Measurements from ENCODE around the gene GAS6. TPM values are rescaled to one million over a fixed set of nuclear protein-coding genes. Genes with fewer than 3 reads are reported as not detected.

GAS6 gene
- total RNA-seq, 4 donors from 2014 or later: 152 to 284 (median 169) TPM

DNA sequence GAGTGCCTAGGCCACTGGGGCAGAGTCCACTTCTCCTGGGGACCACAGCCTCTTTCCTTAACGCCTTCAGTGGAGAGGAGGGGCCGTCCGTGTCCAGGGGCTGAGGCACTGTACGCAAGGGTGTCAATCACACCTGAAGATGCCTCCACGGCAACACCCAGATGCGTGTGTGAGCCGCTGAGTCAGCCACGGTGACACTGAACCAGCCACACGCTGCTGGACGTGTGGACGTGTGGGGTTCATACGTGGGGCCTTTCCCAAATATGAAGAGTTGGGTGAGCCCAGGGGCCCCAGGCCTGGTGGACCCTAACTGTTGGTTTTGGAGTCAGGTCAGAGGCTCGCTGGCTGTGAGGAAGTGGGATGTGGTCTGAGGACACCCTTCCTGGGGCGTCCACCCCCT lies 53.2 kb downstream of the GAS6 start:
- intact Hi-C loops (cut with DNase I; ENCODE audit: low total_unique reads): loop anchor here (5.0 kb wide), 1 partner anchor 137 kb away; no protein-coding TSS in a partner anchor
- Histone ChIP-seq H3K4me1 (no peaks in the 10 kb centered on the region), H3K27me3 (no peaks in the 10 kb centered on the region), H3K36me3 (no peaks in the 10 kb centered on the region), H3K27ac (no peak overlapping the region), H3K9me3 (no peaks in the 10 kb centered on the region), H3K4me3 (no peak overlapping the region)
- in situ Hi-C loops (cut with MboI; ENCODE audit: low pct_ligation_motif_present in 1 of 4, low pct_unique_long_range_greater_than_20kb in 1 of 4, low sequenced_read_pairs in 3 of 4): no loop called here
- DNase-seq: no peak
- no peak for TF ChIP-seq POLR2A (IDR thresholded peaks at IDR 0.05)
- no peak for TF ChIP-seq POLR2AphosphoS5 (IDR thresholded peaks at IDR 0.05)
- TF ChIP-seq, protein P1, sequence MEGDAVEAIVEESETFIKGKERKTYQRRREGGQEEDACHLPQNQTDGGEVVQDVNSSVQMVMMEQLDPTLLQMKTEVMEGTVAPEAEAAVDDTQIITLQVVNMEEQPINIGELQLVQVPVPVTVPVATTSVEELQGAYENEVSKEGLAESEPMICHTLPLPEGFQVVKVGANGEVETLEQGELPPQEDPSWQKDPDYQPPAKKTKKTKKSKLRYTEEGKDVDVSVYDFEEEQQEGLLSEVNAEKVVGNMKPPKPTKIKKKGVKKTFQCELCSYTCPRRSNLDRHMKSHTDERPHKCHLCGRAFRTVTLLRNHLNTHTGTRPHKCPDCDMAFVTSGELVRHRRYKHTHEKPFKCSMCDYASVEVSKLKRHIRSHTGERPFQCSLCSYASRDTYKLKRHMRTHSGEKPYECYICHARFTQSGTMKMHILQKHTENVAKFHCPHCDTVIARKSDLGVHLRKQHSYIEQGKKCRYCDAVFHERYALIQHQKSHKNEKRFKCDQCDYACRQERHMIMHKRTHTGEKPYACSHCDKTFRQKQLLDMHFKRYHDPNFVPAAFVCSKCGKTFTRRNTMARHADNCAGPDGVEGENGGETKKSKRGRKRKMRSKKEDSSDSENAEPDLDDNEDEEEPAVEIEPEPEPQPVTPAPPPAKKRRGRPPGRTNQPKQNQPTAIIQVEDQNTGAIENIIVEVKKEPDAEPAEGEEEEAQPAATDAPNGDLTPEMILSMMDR (IDR thresholded peaks at IDR 0.05): no peak
- no peak for TF ChIP-seq EP300 (IDR thresholded peaks at IDR 0.05; ENCODE audit: low read depth)
- WGBS, 2 donors (ENCODE audit: low coverage in 1 of 2): 86% methylated on average over 13 of the region's 14 CpGs; no CpG with 5 or more reads in 1 of the 2 donors

DNA sequence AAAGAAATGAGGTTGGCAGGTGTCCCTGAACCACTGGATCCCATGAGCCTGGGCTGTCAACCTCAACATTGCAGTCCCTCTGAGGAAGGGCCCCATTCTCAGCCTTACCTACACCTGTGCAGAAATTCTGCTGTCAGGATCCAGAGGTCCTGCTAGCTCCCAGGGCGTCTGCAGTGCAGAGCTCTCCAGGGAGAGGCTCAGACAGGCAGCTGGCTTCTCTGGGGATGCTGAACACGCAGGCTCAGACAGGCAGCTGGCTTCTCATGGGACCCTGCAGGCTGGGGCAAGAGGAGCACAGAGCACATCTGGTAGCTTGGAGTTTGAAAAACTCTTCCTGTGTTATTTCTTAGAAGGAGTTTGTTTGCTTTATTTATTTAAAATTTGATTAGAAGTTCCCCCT lies 53.9 kb downstream of the GAS6 start:
- Histone ChIP-seq H3K36me3 (no peaks in the 10 kb centered on the region), H3K4me3 (no peak overlapping the region), H3K9me3 (no peaks in the 10 kb centered on the region), H3K4me1 (no peaks in the 10 kb centered on the region), H3K27ac (no peak overlapping the region), H3K27me3 (no peaks in the 10 kb centered on the region)
- WGBS, 2 donors (ENCODE audit: low coverage in 1 of 2): 60 to 80% methylated on average over 1 to 2 of the region's 2 CpGs
- no peak for DNase-seq
- in situ Hi-C loops (cut with MboI; ENCODE audit: low pct_ligation_motif_present in 1 of 4, low pct_unique_long_range_greater_than_20kb in 1 of 4, low sequenced_read_pairs in 3 of 4): no loop called here
- TF ChIP-seq POLR2AphosphoS5 (IDR thresholded peaks at IDR 0.05) (no peak), POLR2A (IDR thresholded peaks at IDR 0.05) (no peak), EP300 (IDR thresholded peaks at IDR 0.05; ENCODE audit: low read depth) (no peak)
- TF ChIP-seq, protein P1 (IDR thresholded peaks at IDR 0.05): no peak
- intact Hi-C loops (cut with DNase I; ENCODE audit: low total_unique reads): loop anchor here (5.0 kb wide), 1 partner anchor 137 kb away; no protein-coding TSS in a partner anchor

DNA sequence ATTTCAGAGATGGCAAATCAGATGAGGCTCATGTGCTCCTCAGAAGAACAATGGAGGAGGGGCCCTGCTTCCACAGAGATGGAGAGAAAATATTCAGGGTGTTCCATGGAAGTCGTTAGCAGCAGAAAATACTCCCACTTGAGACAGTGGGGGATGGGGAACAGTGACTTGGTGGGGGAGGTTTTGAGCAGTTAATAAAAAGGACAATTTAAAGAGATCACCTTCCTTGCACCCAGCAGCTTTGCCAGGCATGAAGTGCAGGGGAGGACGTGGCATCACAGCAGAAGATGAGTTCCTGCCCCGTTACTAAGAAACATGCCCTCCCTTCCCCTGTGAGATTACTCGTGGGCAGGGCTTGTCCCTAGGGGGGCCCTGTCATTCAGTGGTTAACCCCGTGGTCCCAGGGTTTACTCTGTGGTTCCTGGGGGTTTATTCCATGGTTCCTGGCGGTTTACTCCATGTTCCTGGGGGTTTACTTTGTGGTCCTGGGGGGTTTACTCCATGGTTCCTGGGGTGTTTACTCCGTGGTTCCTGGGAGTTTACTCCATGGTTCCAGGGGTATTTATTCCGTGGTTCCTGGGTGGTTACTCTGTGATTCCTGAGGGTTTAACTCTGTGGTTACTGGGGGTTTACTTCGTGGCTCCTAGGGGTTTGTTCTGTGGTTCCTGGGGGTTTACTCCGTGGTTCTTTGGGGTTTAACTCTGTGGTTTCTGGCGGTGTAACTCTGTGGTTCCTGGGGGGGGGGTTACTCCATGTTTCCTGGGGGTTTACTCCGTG lies 55.6 kb downstream of the GAS6 start:
- Histone ChIP-seq H3K27ac (no peak overlapping the region), H3K4me1 (no peaks in the 10 kb centered on the region), H3K9me3 (no peaks in the 10 kb centered on the region), H3K36me3 (no peaks in the 10 kb centered on the region), H3K4me3 (no peak overlapping the region), H3K27me3 (no peaks in the 10 kb centered on the region)
- DNase-seq: no peak
- intact Hi-C loops (cut with DNase I; ENCODE audit: low total_unique reads): no loop called here
- 72% methylated on average over 9 to 12 of the region's 12 CpGs for WGBS, 2 donors (ENCODE audit: low coverage in 1 of 2)
- in situ Hi-C loops (cut with MboI; ENCODE audit: low pct_ligation_motif_present in 1 of 4, low pct_unique_long_range_greater_than_20kb in 1 of 4, low sequenced_read_pairs in 3 of 4): no loop called here
- TF ChIP-seq POLR2A (IDR thresholded peaks at IDR 0.05) (no peak), POLR2AphosphoS5 (IDR thresholded peaks at IDR 0.05) (no peak), EP300 (IDR thresholded peaks at IDR 0.05; ENCODE audit: low read depth) (no peak)
- TF ChIP-seq, protein P1 (IDR thresholded peaks at IDR 0.05): no peak

DNA sequence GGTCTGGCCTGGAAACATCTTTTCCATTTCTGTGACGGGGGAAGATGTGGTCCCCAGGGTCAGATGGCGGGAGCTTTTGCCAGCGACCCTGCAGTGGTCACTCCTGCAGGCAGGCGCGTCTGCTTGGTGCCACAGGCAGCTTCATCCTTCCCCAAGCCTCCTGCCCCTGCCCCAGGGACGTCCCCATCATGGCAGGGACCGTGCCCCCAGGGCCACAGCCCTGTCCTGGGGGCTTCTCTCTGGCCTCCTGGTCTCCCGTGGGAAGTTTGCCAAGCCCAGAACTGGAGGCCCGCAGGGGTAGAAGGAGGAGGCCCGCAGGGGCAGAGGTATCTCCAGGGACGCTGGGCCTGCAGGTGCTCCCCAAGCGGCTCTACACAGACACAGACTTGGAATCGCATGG lies 57.4 kb downstream of the GAS6 start:
- WGBS, 2 donors (ENCODE audit: low coverage in 1 of 2): 94% methylated on average over 10 of the region's 13 CpGs; no CpG with 5 or more reads in 1 of the 2 donors
- intact Hi-C loops (cut with DNase I; ENCODE audit: low total_unique reads): no loop called here
- H3K4me3 ChIP-seq: no peak overlapping the region

More for the DNA sequence above, 57.4 kb downstream of the GAS6 start:
- no peaks in the 10 kb centered on the region for H3K27me3 ChIP-seq
- no peaks in the 10 kb centered on the region for H3K36me3 ChIP-seq
- no peak for DNase-seq
- peaks cover 0 to 3% (median 0%) of the 10 kb centered on the region in 4 donors for H3K4me1 ChIP-seq
- no peaks in the 10 kb centered on the region for H3K9me3 ChIP-seq
- TF ChIP-seq POLR2A (IDR thresholded peaks at IDR 0.05) (no peak), EP300 (IDR thresholded peaks at IDR 0.05; ENCODE audit: low read depth) (no peak), POLR2AphosphoS5 (IDR thresholded peaks at IDR 0.05) (no peak)
- TF ChIP-seq, protein P1 (IDR thresholded peaks at IDR 0.05): no peak
- no peak overlapping the region for H3K27ac ChIP-seq
- in situ Hi-C loops (cut with MboI; ENCODE audit: low pct_ligation_motif_present in 1 of 4, low pct_unique_long_range_greater_than_20kb in 1 of 4, low sequenced_read_pairs in 3 of 4): no loop called here

Measured in transverse colon (tissue), 4 donors.